Activated naive CD8-positive, alpha-beta T cell treated with anti-CD3 and anti-CD28 coated beads, Interleukin-2, amount 50 U/mL, for 16 hours (primary cell): ENCODE results near the gene KLHL2.

Source experiments
- DNase-seq: peaks from one replicate; pipeline ENCODE4 v3.0.0-alpha.2; 2020; ENCODE audit warnings: low read depth, low spot score

KLHL2 gene

GRCh38 chr4:165288226-165288625 is 80.9 kb downstream of the KLHL2 start:
- no peak for DNase-seq

GRCh38 chr4:165288639-165289422 is 81.5 kb downstream of the KLHL2 start:
- DNase-seq = no peak

DNA sequence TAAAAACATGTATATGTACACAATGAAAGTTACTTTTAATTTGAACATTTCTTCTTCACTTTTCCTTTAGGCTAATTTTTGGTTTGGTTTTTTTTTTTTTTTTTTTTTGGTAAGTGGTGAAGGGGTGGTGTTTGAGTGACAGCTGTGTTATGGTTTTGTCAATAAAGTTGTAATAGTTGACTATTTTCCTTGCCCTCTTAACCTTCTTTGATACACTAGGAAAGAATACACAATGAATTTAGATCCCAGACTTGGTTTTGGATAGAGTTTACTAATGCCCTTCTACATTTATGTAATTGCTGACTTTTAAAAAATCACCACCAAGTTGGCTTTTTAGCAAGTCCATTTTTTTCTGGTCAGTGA is 82.0 kb downstream of the KLHL2 start:
- DNase-seq = no peak

DNA sequence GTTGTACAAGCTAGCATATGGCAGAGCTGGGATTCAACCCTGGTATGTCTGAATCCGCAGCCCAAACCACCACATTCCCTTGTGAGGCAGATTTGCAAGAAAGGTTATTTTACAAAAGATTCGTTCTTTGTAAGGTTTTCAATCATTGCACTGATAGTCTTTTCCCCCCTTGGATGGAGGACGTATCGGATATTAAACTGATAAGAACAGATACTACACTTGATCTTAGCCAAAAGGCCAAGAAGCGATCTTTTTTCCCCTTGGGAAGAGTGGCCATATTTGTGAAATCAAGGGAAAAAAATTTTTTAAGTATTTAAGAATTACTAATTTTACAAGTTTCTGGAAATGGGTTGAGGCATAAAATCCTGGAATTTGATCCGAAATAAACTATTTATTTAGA is 85.7 kb downstream of the KLHL2 start:
- DNase-seq = no peak

GRCh38 chr4:165293927-165294649 is 86.7 kb downstream of the KLHL2 start:
- DNase-seq = no peak

DNA sequence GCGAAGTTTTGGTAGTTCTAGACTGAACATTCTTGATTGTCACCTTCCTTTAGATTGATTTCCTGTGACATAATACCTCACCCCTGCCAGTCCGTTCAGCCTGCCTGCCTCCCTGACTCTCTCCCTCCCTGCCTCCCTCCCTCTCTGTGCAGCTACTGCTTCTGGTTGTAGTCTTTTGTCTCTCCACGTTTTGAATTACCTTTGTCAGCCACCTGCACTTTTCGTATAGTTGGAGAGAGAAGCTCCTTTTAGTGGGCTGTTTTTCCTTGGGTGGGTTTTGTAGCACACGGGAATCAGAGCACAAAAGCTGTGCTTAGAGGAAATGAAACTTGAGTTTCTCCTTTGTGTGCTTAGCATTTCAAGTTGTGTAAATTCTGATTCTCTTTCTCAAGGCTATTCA is 87.5 kb downstream of the KLHL2 start:
- DNase-seq = no peak

GRCh38 chr4:165297626-165298025 is 90.3 kb downstream of the KLHL2 start:
- DNase-seq = no peak

DNA sequence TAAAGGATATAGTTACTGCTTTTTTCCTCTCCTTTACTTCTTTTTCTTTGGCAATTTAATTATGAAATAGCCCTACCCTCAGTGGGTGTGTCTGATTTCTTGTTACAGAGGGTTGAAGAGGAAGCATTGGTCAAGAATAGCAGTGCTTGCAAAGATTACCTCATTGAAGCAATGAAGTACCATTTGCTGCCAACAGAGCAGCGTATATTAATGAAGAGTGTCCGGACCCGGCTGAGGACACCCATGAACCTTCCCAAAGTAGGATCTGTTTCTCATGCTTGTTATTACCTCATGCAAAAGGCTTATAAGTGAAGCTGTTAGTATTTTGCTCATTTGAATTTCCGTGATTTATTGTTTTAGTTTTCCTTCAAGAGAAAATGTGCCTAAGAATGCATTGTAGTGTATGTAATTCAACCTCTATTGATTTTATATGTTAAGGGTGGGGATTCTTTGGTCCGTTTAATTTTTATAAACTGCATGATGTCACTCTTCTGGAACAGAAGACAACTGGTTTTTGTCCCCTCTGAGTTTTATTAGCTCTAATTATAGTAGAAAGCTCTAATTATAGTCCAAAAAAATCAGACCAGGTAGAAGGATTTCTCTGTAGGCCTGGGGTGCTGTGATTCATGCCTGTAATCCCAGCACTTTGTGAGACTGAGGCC is 92.2 kb downstream of the KLHL2 start:
- DNase-seq = no peak

GRCh38 chr4:165301833-165302232 is 94.5 kb downstream of the KLHL2 start:
- no peak for DNase-seq

GRCh38 chr4:165302658-165303057 is 95.3 kb downstream of the KLHL2 start:
- no peak for DNase-seq

DNA sequence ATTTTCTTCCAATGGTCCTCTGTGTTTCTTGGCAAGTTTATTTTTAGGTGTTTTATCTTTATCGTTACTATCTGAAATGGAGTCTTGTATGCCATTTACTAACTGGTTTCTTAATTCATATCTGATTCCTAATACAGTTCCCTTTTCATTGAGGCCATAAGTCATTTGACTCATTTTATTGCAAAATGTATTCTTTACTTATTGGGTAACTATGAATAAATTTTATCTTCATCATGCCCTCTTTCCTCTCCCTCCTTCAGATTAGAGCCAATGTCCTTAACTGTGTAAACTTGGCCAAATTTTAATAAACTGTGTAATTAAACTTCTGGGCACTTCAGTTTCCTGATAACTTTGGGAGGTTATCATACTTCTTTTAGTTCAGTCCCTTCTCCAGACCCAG is 100.8 kb downstream of the KLHL2 start:
- DNase-seq = no peak

DNA sequence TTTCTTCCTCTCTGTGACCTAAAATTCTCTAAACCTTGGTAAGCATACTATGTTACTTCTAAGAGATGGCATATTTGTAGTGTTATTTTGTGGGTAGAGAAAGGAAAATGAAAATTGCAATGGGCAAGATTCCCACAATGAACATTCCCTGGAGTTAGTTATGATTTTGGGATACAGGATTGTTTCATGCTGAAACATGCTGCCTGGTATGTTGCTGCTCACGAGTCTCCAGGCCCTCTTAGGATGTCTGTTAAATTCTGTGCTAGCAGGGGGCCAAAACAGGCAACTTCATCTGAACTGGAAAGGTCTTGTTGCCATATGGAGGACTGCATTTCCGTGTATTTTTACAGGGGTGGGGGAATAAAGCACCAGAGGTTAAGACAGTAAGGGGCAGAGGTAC is 101.2 kb downstream of the KLHL2 start:
- no peak for DNase-seq

GRCh38 chr4:165309456-165309855 is 102.1 kb downstream of the KLHL2 start:
- DNase-seq = no peak

- DNase-seq = no peak
These were observed 105.1 kb downstream of the KLHL2 start for GRCh38 chr4:165312506-165312905.

DNA sequence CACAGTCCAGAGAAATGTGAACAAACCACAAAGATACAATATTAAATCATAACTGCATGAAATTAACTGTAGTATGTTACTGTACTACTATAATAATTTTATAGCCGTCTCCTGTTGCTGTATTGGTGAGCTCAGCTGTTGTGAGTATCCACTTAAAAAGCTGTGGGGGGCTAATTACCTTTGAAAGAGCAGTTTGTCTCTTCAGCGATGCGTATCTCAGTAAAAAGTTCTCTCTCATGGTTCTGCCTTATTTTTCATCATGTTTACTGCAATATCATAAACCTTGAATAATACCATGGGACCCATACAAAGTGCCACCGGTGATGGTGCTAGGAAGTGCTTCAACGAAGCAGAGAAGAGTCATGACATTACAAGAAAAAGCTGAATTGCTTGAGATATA is 111.7 kb downstream of the KLHL2 start:
- DNase-seq = no peak

DNA sequence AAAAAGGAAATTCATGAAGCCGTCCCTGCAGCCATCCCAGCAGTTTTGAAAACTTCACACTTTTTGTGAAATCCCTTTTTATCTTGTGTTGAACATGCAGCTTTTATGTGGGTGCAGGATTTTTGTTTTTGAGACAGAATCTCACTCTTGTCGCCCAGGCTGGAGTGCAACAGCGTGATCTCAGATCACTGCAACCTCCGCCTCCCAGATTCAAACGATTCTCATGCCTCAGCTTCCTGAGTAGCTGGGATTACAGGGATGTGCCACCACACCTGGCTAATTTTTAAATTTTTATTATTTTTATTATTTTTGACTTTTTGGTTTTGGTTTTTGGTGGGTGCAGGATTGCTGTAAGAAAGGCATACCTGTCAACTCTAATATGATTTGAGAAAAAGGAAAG is 112.1 kb downstream of the KLHL2 start:
- DNase-seq = no peak

- DNase-seq = no peak
These were observed 117.0 kb downstream of the KLHL2 start for GRCh38 chr4:165324236-165324917.

DNA sequence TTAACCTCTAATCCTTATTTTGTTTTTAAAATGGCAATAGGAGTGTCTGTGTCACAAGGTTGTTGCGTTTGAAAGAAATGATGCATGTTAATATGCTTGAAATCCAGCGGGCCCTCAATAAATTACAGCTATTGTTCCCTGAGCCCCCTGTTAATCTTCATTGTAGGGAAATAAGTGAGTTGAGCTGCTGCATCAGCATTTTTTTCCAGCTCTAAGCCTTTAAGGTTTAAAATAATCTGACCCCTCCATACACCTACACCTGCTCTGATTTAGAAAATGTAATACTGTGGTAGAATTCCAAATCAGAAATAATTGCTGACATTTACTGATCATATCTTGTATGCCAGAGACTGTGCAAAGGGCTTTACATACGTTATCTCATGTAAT is 117.5 kb downstream of the KLHL2 start:
- no peak for DNase-seq

- DNase-seq = no peak
These were observed 118.6 kb downstream of the KLHL2 start for GRCh38 chr4:165325732-165326512.

DNA sequence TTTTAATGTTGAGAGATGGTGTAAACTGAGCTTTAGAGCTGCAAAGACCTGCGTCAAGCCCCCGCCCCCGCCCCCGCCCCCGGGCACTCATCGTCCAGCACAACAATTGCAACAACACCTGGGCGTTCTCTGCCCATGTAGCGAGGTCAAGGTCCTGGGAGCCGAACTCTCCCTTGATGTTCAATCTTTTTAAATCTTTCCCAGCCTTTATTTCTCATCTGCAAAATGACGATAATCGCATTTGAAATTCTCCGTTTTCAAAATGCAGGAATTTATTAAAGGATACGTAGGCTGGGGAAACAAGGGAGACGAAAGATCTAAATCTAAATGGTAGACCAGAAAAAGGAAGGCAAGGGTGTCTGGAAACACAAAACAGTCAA is 119.5 kb downstream of the KLHL2 start:
- no peak for DNase-seq
